GM12874 (cell line): Measurements from ENCODE around the gene TMC1.

ENCODE experiments used
- CTCF ChIP-seq: IDR thresholded peaks from 2 replicates; pipeline ENCODE4 v1.5.1; 2011; ENCODE audit warnings: low read depth, mild to moderate bottlenecking, control low read depth, low read length, moderate library complexity; ENCODE audit not compliant: insufficient read depth

Gene TMC1

GRCh38 chr9:72753266-72753893 is 232.0 kb downstream of the TMC1 start:
- TF ChIP-seq CTCF: no peak

- no peak for TF ChIP-seq CTCF
Observed at GRCh38 chr9:72755836-72756235, 234.4 kb downstream of the TMC1 start.

- TF ChIP-seq CTCF: no peak
Observed at GRCh38 chr9:72758944-72759343, 237.5 kb downstream of the TMC1 start.

GRCh38 chr9:72763022-72763421 is 241.6 kb downstream of the TMC1 start:
- no peak for TF ChIP-seq CTCF

- no peak for TF ChIP-seq CTCF
Observed at GRCh38 chr9:72769546-72769945, 248.1 kb downstream of the TMC1 start.

GRCh38 chr9:72772661-72773060 is 251.3 kb downstream of the TMC1 start:
- no peak for TF ChIP-seq CTCF

GRCh38 chr9:72773570-72773969 is 252.2 kb downstream of the TMC1 start:
- TF ChIP-seq CTCF: no peak

GRCh38 chr9:72775570-72775969 is 254.2 kb downstream of the TMC1 start:
- no peak for TF ChIP-seq CTCF
